B cell (primary cell): ENCODE data around the gene FARSB. TPM values are rescaled to one million over a fixed set of nuclear protein-coding genes. Genes with fewer than 3 reads are reported as not detected.
A peak's percentile ranks its signal among the peaks of the same experiment; 100 is the strongest.

ENCODE experiments used
- ATAC-seq: fragments of 200-7000 bp; cut with Tn5 transposase; one replicate; pipeline ENCODE4 v1.10.0; 2021; ENCODE audit warnings: low read depth, mild to moderate bottlenecking, moderate number of reproducible peaks, moderate library complexity
- CTCF ChIA-PET: fragments of 350-600 bp; sonication (Branson Sonifier 250); formaldehyde crosslinking; loops from one replicate; lab custom pipeline; 2021; ENCODE audit warnings: antibody characterized with exemption, inconsistent platforms; lab: Charles Lee
- POLR2A ChIA-PET: fragments of 350-600 bp; sonication (Branson Sonifier 250); formaldehyde crosslinking; loops from one replicate; lab custom pipeline; 2021; ENCODE audit warnings: antibody characterized with exemption; lab: Charles Lee
- DNase-seq: peaks from one replicate; pipeline ENCODE4 v3.0.0; 2013
- H2AFZ ChIP-seq: 2 replicates; pipeline ENCODE4 v1.6.1; 2012; ENCODE audit warnings: mild to moderate bottlenecking, low read depth, low read length; ENCODE audit not compliant: insufficient read depth, poor library complexity, severe bottlenecking
- H3K27ac ChIP-seq, 2 donors: 1 replicate in 1 of 2; 2 replicates in 1 of 2; pipeline ENCODE4 v1.5.1; 2012 to 2013; ENCODE audit warnings: low read length in 2 of 2, mild to moderate bottlenecking in 2 of 2, moderate library complexity in 1 of 2
- H3K27me3 ChIP-seq, 4 experiments: fragments of 200-600 bp in 1 of 4; sonication (generic) in 1 of 4; replicated peaks in 1 of 4; 1 replicate in 2 of 4; 2 replicates in 2 of 4; pipeline versions ENCODE4 v1.6.1 to v1.7.0; 2013 to 2016; ENCODE audit warnings: low read length in 3 of 4, mild to moderate bottlenecking in 2 of 4, mixed read lengths in 1 of 4, moderate library complexity in 1 of 4; ENCODE audit not compliant: insufficient read depth in 4 of 4, control insufficient read depth in 3 of 4; ENCODE audit errors: control extremely low read depth in 1 of 4
- H3K36me3 ChIP-seq, 2 experiments: replicated peaks in 1 of 2; 1 replicate in 1 of 2; 2 replicates in 1 of 2; pipeline versions ENCODE4 v1.6.1 to v1.7.1; 2013; ENCODE audit warnings: low read length in 1 of 2; ENCODE audit not compliant: insufficient read depth in 2 of 2, control insufficient read depth in 1 of 2; ENCODE audit errors: control extremely low read depth in 1 of 2, extremely low read depth in 1 of 2
- H3K4me1 ChIP-seq, 2 donors: fragments of 200-600 bp in 1 of 2; sonication (generic) in 1 of 2; 1 replicate in 1 of 2; 2 replicates in 1 of 2; pipeline versions ENCODE4 v1.5.1 to v1.6.1; 2013 to 2017; ENCODE audit warnings: low read length in 2 of 2; ENCODE audit not compliant: control insufficient read depth in 2 of 2, insufficient read depth in 2 of 2
- H3K4me2 ChIP-seq: replicated peaks from 2 replicates; pipeline ENCODE3; 2012; ENCODE audit warnings: mild to moderate bottlenecking, low read depth, low read length; ENCODE audit not compliant: poor library complexity, severe bottlenecking
- H3K4me3 ChIP-seq, 5 experiments: fragments of 200-600 bp in 1 of 5; sonication (generic) in 1 of 5; 1 replicate in 3 of 5; 2 replicates in 2 of 5; pipeline versions ENCODE4 v1.5.1 to v1.7.0; 2011 to 2016; ENCODE audit warnings: low read length in 4 of 5, mild to moderate bottlenecking in 4 of 5, low read depth in 2 of 5, control low read depth in 1 of 5, moderate library complexity in 1 of 5; ENCODE audit not compliant: insufficient read depth in 1 of 5; ENCODE audit errors: control extremely low read depth in 1 of 5, extremely low read depth in 1 of 5
- H3K79me2 ChIP-seq: fragments of 200-600 bp; sonication (generic); one replicate; pipeline ENCODE4 v1.6.0; 2016; ENCODE audit warnings: low read length; ENCODE audit not compliant: control insufficient read depth, insufficient read depth
- H3K9ac ChIP-seq: fragments of 200-600 bp; sonication (generic); 2 replicates; pipeline ENCODE4 v1.6.1; 2017; ENCODE audit warnings: mild to moderate bottlenecking, low read length, moderate library complexity
- H3K9me3 ChIP-seq, 3 donors: one replicate each; pipeline versions ENCODE4 v1.6.1 to v1.7.1; 2013; ENCODE audit warnings: low read length in 2 of 3; ENCODE audit not compliant: control insufficient read depth in 2 of 3, insufficient read depth in 1 of 3; ENCODE audit errors: control extremely low read depth in 1 of 3
- H4K20me1 ChIP-seq: 2 replicates; pipeline ENCODE4 v1.6.0; 2012; ENCODE audit warnings: mild to moderate bottlenecking, low read length; ENCODE audit not compliant: insufficient read depth, control insufficient read depth, poor library complexity, severe bottlenecking
- H3K27ac Mint-ChIP-seq: one replicate; pipeline ENCODE4 v1.8.0; 2021; ENCODE audit warnings: mixed read lengths
- H3K27me3 Mint-ChIP-seq: one replicate; pipeline ENCODE4 v1.8.0; 2021; ENCODE audit warnings: mixed read lengths
- H3K4me1 Mint-ChIP-seq: one replicate; pipeline ENCODE4 v1.8.0; 2021; ENCODE audit warnings: mixed read lengths
- H3K4me3 Mint-ChIP-seq: one replicate; pipeline ENCODE4 v1.8.0; 2021; ENCODE audit warnings: mixed read lengths
- H3K9me3 Mint-ChIP-seq: one replicate; pipeline ENCODE4 v1.8.0; 2022; ENCODE audit warnings: mixed read lengths; ENCODE audit not compliant: insufficient read depth
- EZH2 ChIP-seq: IDR thresholded peaks from 2 replicates; pipeline ENCODE4 v1.6.1; 2012; ENCODE audit warnings: borderline replicate concordance, low read depth, mild to moderate bottlenecking, moderate library complexity, low read length; ENCODE audit not compliant: insufficient read depth, poor library complexity, severe bottlenecking
- WGBS: methylation state at CpG from one replicate; pipeline ENCODE4 v1.1.5; 2013; ENCODE audit warnings: missing lambda C conversion rate; ENCODE audit not compliant: insufficient coverage; 5-methylcytosine and 5-hydroxymethylcytosine counted together
- intact Hi-C: fragments of 100-400 bp; cut with micrococcal nuclease; formaldehyde crosslinking; loops from one replicate; pipeline ENCODE4 v1.10.0; 2022
- polyA plus RNA-seq: library from polyadenylated mRNA; depleted of rRNA; stranded (reverse); fragments of >200 nt; gene quantifications from 2 replicates; pipeline ENCODE4 v1.2.3, GENCODE V29; 2012
- total RNA-seq, 2 donors: library from RNA; stranded (reverse); fragments of 120-200 nt in 1 of 2; gene quantifications; 1 replicate in 1 of 2; 2 replicates in 1 of 2; pipeline versions ENCODE4 v1.2.3 to v1.2.4, GENCODE V29; 2013 to 2022
- TF ChIP-seq, protein P1 (sequence below): fragments of 200-600 bp; IDR thresholded peaks from one replicate; pipeline ENCODE4 v1.8.0; 2022; ENCODE audit warnings: antibody characterized with exemption, mild to moderate bottlenecking

FARSB gene
- total and polyA plus RNA-seq, 2 donors (not counting 1 experiment from before 2014, with no cell fraction given), result 9.2 to 10.2 TPM

DNA sequence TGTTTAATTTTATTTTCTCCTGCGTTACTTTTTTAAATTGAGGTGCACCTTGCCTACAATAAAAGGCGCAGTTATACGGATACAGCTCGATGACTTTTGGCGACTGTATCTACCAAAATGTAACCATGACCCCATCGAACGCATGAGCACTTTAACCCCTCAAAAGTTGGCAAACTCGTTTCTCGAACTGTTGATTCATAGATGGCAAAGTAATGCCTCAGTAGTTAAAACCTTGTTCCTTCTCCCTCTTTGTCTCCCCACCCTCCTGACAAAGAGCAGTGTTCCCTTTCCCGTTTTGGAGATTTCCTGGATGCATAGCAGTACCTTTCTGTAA lies 16.1 kb upstream of the FARSB start:
- peaks cover 0 to 36% (median 30%) of the 10 kb centered on the region in 4 experiments for H3K27me3 ChIP-seq
- ChIA-PET POLR2A (no interaction called here), CTCF (no interaction called here)
- no peaks in the 10 kb centered on the region for H4K20me1 ChIP-seq
- peaks cover 59% of the 10 kb centered on the region for H3K27me3 Mint-ChIP-seq
- peak overlapping the region; percentile 34 for H3K9ac ChIP-seq
- H3K9me3 Mint-ChIP-seq, result no peaks in the 10 kb centered on the region
- 26% methylated on average over 10 of the region's 10 CpGs for WGBS
- intact Hi-C loops, result no loop called here
- peak overlapping the region; percentile 30 for H2AFZ ChIP-seq
- H3K4me1 ChIP-seq, result peaks cover 8 to 10% of the 10 kb centered on the region in 2 donors
- no peak for DNase-seq
- peaks cover 10% of the 10 kb centered on the region for H3K4me1 Mint-ChIP-seq
- ATAC-seq, result no peak
- TF ChIP-seq, protein P1, sequence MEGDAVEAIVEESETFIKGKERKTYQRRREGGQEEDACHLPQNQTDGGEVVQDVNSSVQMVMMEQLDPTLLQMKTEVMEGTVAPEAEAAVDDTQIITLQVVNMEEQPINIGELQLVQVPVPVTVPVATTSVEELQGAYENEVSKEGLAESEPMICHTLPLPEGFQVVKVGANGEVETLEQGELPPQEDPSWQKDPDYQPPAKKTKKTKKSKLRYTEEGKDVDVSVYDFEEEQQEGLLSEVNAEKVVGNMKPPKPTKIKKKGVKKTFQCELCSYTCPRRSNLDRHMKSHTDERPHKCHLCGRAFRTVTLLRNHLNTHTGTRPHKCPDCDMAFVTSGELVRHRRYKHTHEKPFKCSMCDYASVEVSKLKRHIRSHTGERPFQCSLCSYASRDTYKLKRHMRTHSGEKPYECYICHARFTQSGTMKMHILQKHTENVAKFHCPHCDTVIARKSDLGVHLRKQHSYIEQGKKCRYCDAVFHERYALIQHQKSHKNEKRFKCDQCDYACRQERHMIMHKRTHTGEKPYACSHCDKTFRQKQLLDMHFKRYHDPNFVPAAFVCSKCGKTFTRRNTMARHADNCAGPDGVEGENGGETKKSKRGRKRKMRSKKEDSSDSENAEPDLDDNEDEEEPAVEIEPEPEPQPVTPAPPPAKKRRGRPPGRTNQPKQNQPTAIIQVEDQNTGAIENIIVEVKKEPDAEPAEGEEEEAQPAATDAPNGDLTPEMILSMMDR, result no peak
- TF ChIP-seq EZH2, result no peak
- H3K36me3 ChIP-seq, result no peaks in the 10 kb centered on the region
- H3K4me3 ChIP-seq, result peak overlapping the region in 4 of 5 experiments; percentile 14 to 46 (median 24)
- no peaks in the 10 kb centered on the region for H3K79me2 ChIP-seq
- peak overlapping the region; percentile 72 for H3K4me2 ChIP-seq
- H3K27ac Mint-ChIP-seq, result no peak overlapping the region
- H3K9me3 ChIP-seq, result peaks cover 0 to 4% (median 3%) of the 10 kb centered on the region in 3 donors
- H3K27ac ChIP-seq, result no peak overlapping the region
- peak overlapping the region; percentile 71 for H3K4me3 Mint-ChIP-seq

DNA sequence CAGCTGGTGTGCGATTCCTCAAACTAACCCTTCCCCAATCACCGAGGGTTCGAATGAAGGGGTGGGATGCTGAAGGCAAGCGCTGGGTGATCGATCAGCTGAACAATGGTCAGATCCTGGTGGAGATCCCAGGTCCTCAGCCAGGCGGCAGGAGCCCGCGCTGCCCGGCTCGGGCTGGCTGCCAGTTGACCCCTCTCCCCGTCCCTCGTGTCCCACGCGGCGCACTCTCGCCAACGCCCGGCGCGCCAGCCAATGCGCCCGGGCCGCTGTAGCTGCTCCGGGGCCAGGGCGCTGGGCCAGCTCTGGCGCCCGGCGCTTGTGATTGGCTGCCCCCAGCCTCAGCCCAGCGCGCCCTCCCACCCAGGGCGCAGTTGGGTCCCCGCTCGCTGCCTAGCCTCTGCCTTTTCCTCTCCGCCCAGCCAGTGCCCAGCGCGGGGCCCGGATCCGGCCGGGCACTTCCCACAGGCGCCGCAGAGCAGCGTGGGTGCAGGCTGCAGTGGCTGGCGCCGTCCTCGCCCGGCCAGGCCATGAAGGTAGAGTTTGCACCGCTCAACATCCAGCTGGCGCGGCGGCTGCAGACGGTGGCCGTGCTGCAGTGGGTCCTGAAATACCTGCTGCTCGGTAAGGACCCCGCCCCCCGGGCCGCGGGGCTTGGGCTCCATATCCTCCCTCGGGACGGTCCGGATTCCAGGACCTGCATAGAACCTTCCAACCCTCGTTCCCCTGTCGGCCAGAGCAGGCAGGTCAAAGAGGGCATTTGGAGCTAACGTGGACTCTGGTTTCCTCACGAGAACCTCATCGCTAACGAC lies 15.6 kb upstream of the FARSB start, which contains the start of gene MOGAT1:
Gene MOGAT1 (plus strand): TSS at position 400 of the 809 bp plus-strand sequence. CDS start 128 bp downstream, at position 528.
- WGBS, result 5% methylated on average over 64 of the region's 66 CpGs
- Mint-ChIP-seq H3K27me3 (peaks cover 59% of the 10 kb centered on the region), H3K4me1 (peaks cover 10% of the 10 kb centered on the region), H3K27ac (no peak within 1 kb of the TSS), H3K9me3 (no peaks in the 10 kb centered on the region), H3K4me3 (peak within 1 kb of the TSS; percentile 71)
- CTCF ChIA-PET, result interaction anchor here (1.0 kb wide), 1 partner anchor 19 kb away, joined by 4 read pairs; no protein-coding TSS in a partner anchor
- H3K4me1 ChIP-seq, result peaks cover 8 to 10% of the 10 kb centered on the region in 2 donors
- H2AFZ ChIP-seq, result peak within 1 kb of the TSS; percentile 30
- no peak for ATAC-seq
- H3K79me2 ChIP-seq, result no peaks in the 10 kb centered on the region
- no peaks in the 10 kb centered on the region for H4K20me1 ChIP-seq
- no peak for DNase-seq
- intact Hi-C loops, result no loop called here
- POLR2A ChIA-PET, result no interaction called here
- peaks cover 0 to 36% (median 30%) of the 10 kb centered on the region in 4 experiments for H3K27me3 ChIP-seq
- H3K9me3 ChIP-seq, result peaks cover 0 to 4% (median 3%) of the 10 kb centered on the region in 3 donors
- TF ChIP-seq, protein P1, result no peak
- TF ChIP-seq EZH2, result no peak
- peak within 1 kb of the TSS; percentile 72 for H3K4me2 ChIP-seq
- no peaks in the 10 kb centered on the region for H3K36me3 ChIP-seq
- H3K27ac ChIP-seq, result no peak within 1 kb of the TSS
- H3K4me3 ChIP-seq, result peak within 1 kb of the TSS in 4 of 5 experiments; percentile 14 to 46 (median 24)
- peak within 1 kb of the TSS; percentile 34 for H3K9ac ChIP-seq
